Activated CD8-positive, alpha-beta memory T cell treated with anti-CD3 and anti-CD28 coated beads, Interleukin-2, amount 50 U/mL, for 48 hours (primary cell): ENCODE data around the gene IFNLR1.

Experiments
- DNase-seq: peaks from one replicate; pipeline ENCODE4 v3.0.0-alpha.2; 2020

The IFNLR1 gene

DNA sequence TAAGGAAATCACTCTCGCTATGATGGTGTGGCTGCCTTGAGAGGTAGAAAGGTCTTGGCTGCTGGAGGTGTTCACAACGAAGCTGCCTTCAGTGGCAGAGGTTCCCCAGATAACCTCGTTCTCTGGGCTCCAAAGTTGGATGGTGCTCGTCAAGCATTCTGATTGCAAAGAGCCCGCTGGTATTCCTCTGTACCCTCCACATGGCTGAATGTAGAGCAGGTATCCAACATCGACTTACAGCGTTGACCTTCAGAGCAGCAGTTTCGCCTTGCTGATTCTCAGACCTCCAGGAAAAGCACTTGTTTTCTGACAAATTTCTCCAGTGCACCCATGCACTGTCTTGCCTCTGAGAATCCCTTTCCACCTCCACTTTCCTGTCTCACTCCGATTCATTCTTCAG, 39.9 kb downstream of the IFNLR1 start:
- no peak for DNase-seq

GRCh38 chr1:24142546-24143534, 44.2 kb downstream of the IFNLR1 start, which contains the start of gene IL22RA1:
TSS of gene IL22RA1 (minus strand) at chr1:24143140. CDS start at chr1:24143082, 58 bp downstream.
- no peak for DNase-seq

DNA sequence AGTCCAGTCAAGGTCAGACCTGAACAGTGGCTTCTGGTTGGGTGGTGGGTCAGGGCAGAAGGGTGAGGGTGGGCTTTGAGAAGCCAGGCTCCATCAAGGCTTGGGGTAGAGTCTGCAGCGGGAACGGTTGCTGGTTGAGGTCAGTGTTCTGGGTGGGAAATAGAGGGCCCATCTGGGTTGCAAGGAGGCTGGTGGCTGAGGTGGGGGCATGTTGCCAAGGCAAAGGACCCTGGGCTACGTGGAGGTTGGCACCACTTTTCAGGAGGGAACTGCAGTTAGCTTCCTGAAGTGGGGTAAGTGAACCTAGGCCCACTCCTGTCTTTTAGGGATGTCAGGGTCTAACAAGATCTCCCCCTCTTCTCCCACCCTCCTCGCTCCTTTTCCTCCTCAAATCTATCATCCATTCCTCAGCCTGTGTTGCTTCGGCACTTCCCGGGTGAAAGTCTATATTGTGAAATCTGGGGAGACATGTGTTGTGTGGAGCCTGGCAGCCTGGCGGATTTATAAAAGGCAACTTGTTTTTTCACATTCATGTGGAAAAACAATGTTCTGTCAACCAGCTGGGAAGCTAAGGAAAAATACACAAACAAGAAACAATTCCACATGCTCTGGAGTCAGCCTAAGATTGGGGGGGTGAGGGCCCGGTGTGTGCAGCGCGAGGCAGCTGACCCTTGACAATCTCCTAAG, 45.6 kb downstream of the IFNLR1 start:
- DNase-seq = no peak

- no peak for DNase-seq
Observed at GRCh38 chr1:24140741-24141181, 46.3 kb downstream of the IFNLR1 start.

GRCh38 chr1:24139841-24140425, 47.2 kb downstream of the IFNLR1 start:
- no peak for DNase-seq

GRCh38 chr1:24139222-24139489, 47.9 kb downstream of the IFNLR1 start:
- no peak for DNase-seq

- DNase-seq = no peak
Observed at GRCh38 chr1:24138476-24139221, 48.4 kb downstream of the IFNLR1 start.

- DNase-seq = no peak
Observed at GRCh38 chr1:24136956-24137539, 50.0 kb downstream of the IFNLR1 start.

DNA sequence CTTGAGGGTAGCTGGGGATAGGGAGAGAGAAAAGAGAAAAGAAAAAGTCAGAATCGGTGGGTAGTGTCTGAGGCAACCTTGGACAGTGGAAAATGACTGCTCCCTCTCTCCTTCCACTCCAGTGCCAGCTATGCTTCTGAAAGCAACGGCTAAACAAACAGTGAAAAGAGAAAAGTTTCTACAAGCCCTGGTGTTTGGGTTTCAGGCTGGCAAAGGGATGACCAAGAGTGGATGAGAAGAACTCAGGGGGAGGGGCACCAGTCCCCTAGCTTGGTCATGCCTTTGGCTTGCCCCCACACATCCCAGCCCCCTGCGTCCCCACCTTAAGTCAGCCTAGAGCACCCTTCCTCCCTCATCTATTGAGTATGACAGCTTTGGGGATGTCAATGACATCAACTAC, 52.7 kb downstream of the IFNLR1 start:
- no peak for DNase-seq

- no peak for DNase-seq
Observed at GRCh38 chr1:24133819-24134218, 53.3 kb downstream of the IFNLR1 start.

DNA sequence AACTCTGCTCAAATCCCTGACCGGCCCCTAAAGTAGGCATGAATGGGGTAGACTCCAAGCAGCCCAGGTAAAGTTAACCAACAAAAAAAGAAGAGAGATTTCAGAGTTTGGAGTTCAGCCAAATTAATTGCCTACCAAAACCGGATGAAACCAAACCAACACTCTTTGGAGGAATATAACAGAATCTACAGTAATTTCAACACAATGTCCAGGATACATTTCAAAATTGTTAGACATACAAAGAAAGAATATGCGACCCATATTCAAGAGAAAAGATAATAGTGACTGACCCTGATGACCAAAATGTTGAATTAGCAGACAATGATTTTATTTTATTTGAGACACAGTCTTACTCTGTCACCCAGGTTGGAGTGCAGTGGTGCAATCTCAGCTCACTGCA, 56.7 kb downstream of the IFNLR1 start:
- DNase-seq = no peak

- DNase-seq = no peak
Observed at GRCh38 chr1:24127801-24128363, 59.2 kb downstream of the IFNLR1 start.

DNA sequence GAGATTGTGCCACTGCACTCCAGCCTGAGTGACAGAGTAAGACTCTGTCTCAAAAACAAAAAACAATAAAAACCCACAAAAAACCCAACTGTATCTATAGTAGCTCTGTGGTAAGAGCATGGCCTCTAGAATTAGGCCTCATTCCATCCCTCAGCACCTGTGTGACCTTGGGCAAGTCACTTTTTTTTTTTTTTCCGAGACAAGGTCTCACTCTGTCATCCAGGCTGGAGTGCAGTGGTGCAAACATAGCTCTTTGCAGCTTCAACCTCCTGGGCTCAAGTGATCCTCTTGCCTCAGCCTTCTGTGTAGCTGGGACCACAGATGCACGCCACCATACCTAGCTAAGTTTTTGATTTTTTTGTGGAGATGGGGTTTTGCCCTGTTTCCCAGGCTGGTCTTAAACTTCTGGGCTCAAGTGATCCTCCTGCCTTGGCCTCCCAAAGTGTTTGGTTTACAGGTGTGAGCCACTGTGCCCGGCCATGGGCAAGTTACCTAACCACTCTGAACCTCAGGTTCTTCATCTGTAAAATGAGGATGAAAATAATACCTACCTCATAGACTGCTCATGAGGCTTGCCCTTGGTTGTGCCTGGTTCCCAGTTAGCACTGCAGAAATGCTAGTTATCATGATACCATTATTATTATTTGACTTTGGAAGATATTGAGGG, 59.8 kb downstream of the IFNLR1 start:
- DNase-seq = no peak

DNA sequence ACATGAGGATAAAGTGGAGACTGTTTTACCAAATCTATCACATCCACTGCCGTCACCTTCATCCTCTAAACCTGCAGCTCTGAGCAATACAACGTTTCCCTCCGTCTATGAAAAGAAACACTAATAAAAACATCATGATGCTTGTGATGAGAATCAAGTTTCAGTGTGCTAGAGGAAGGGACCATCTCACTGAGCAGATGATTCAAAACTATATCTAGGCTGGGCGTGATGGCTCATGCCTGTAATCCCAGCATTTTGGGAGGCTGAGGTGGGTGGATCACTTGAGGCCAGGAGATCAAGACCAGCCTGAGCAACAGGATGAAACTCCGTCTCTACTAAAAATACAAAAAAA, 60.4 kb downstream of the IFNLR1 start:
- DNase-seq = no peak

DNA sequence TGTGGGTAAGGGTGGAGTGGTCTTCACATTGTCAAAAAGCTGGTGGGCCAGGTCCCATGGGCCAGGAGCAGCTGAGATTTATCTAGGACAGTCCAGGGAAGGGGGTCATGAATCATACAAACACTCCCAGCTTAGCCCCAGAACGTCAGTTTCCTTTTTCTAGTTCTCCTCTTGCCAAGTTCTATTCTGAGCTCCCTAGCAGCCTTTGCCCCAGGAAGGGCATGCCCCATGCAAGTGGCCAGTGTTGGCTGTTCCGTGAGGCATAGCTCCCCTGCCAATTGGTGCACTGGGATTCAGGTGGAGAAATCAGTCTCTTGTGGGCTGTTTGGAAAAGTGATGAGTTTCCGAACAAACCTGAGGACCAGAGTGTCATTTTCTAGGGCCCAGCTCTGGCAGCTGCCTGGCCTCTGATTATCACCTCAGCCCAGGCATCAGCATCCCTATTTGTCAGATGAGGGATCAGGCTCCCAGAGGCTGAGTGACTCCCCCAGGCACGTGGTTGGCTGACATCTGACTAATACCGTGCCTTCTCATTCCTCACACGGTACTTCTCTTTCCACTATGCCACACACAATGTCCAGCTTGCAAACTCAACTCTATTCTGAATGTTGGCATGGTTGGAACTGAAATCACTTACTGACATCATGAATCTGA, 60.9 kb downstream of the IFNLR1 start:
- DNase-seq = no peak

GRCh38 chr1:24125456-24125855, 61.6 kb downstream of the IFNLR1 start:
- no peak for DNase-seq

DNA sequence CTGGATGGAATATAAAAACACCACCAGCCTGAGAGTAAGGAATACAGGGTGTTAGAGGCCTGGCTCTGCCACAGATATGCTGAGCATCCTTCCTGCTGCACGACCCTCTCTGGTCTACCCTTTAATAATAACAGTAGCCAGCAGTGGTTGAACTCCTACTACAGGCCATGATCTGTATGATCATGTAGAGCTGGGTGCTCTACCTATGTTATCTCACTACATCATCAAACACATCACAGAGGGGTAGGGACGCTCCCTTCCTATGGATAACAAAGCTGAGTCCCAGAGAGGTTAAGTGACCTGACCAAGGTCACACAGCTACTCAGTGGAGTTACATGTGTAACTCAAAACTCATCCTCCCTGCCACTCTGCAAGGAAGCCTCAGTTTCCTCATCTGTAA, 62.1 kb downstream of the IFNLR1 start:
- no peak for DNase-seq

DNA sequence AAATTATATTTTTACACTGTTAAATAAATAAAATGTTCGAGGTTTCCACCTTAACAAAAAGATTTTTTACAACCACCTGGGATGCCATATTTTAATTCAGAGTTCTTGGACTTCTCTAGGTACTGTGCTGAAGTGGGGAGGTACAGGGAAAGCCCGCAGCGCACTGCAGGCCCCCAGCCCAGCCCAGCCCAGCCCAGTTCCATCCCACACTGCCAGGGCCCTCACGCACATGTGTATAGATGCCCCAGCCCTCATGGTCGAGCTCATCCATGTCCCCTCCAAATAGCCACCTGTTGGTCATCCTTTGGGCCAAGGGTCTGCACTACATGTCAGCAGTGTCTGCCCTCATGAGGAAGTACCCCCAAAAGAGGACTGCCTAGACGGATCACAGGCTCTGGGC, 63.5 kb downstream of the IFNLR1 start:
- no peak for DNase-seq

DNA sequence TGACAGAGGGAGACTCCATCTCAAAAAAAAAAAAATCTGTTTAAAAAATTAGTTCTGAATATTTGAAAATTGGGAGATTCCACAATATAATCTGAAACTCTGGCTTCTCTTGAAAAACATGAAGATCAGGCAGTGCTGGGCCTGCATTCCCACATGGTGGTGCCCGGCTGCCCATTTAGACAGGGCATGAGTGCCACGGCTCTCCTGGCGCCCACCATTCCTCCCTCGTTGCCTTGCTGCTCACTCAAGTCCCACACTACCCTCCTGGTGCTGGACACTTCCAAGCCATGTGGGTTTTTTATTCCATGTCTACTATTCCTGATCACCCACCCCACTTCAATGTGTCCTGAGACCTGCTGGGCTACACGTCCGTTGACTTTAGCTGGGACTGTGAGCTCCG, 64.3 kb downstream of the IFNLR1 start:
- no peak for DNase-seq

- no peak for DNase-seq
Observed at GRCh38 chr1:24121406-24121805, 65.7 kb downstream of the IFNLR1 start.

- no peak for DNase-seq
Observed at GRCh38 chr1:24120965-24121364, 66.1 kb downstream of the IFNLR1 start.
